WERI-Rb-1 (cell line): Measurements from ENCODE around the gene BUD13.
"Not testable (repeated sequence)": the region's sequence is repeated elsewhere in the genome, so short reads cannot be mapped to it uniquely, and the experiment has no call there.

Experiments
- DNase-seq: peaks from one replicate; pipeline ENCODE4 v3.0.0-alpha.2; 2020
- H3K27ac ChIP-seq: fragments of 250-450 bp; sonication (Bioruptor Pico); 2 replicates; pipeline ENCODE4 v1.5.1; 2020; ENCODE audit warnings: mild to moderate bottlenecking, moderate library complexity
- H3K27me3 ChIP-seq: fragments of 250-450 bp; sonication (Bioruptor Pico); 2 replicates; pipeline ENCODE4 v1.5.1; 2021; ENCODE audit warnings: mild to moderate bottlenecking, low read depth, moderate library complexity; ENCODE audit not compliant: insufficient read depth, severe bottlenecking
- H3K36me3 ChIP-seq: fragments of 250-450 bp; sonication (Bioruptor Pico); 2 replicates; pipeline ENCODE4 v1.5.1; 2020; ENCODE audit warnings: mild to moderate bottlenecking, moderate library complexity
- H3K4me3 ChIP-seq: 2 replicates; pipeline ENCODE4 v1.5.1; 2011; ENCODE audit warnings: low read depth, mild to moderate bottlenecking, control low read depth, low read length
- H3K9me3 ChIP-seq: fragments of 250-450 bp; sonication (Bioruptor Pico); 2 replicates; pipeline ENCODE4 v1.5.1; 2021; ENCODE audit warnings: mild to moderate bottlenecking, moderate library complexity; ENCODE audit not compliant: severe bottlenecking
- TF ChIP-seq, protein P1 (sequence below): IDR thresholded peaks from 2 replicates; pipeline ENCODE4 v1.5.1; 2011; ENCODE audit warnings: low read depth, mild to moderate bottlenecking, control low read depth, inconsistent platforms, low read length

Gene BUD13

DNA sequence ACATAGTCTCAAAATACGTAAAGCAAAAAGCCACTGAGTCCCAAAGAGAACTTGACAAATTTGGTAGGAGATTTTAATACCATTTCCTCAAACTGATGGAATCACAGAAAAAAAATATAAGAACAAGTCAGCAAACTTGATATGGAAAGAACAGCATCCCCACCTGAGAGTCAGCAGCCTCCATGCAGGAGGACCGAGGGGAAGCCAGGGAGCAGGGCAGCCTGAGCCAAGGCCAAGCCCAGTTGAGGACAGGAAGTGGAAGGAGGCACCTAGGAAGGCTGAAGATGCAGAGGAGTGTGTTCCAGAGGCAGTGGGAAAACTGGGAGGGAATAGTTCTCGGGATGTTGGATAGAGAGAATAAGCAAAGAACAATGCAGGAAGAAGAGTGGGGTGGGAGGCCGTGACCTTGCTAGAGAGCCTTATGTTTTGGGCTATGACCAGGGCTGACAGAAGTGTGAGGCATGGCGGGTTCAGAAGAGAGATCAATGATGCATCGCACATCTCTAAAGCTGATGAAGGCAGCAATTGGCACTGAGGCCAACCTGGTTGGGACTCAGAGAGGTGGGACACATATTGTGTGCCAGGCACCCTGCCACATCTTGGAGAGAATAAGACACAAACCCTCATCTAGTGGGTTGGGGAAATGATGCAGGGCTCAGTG, 34.9 kb upstream of the BUD13 start:
- H3K9me3 ChIP-seq, result no peaks in the 10 kb centered on the region
- no peak overlapping the region for H3K27ac ChIP-seq
- no peak for DNase-seq
- TF ChIP-seq, protein P1, sequence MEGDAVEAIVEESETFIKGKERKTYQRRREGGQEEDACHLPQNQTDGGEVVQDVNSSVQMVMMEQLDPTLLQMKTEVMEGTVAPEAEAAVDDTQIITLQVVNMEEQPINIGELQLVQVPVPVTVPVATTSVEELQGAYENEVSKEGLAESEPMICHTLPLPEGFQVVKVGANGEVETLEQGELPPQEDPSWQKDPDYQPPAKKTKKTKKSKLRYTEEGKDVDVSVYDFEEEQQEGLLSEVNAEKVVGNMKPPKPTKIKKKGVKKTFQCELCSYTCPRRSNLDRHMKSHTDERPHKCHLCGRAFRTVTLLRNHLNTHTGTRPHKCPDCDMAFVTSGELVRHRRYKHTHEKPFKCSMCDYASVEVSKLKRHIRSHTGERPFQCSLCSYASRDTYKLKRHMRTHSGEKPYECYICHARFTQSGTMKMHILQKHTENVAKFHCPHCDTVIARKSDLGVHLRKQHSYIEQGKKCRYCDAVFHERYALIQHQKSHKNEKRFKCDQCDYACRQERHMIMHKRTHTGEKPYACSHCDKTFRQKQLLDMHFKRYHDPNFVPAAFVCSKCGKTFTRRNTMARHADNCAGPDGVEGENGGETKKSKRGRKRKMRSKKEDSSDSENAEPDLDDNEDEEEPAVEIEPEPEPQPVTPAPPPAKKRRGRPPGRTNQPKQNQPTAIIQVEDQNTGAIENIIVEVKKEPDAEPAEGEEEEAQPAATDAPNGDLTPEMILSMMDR, result no peak
- no peaks in the 10 kb centered on the region for H3K27me3 ChIP-seq
- H3K36me3 ChIP-seq, result no peaks in the 10 kb centered on the region
- H3K4me3 ChIP-seq, result no peak overlapping the region

DNA sequence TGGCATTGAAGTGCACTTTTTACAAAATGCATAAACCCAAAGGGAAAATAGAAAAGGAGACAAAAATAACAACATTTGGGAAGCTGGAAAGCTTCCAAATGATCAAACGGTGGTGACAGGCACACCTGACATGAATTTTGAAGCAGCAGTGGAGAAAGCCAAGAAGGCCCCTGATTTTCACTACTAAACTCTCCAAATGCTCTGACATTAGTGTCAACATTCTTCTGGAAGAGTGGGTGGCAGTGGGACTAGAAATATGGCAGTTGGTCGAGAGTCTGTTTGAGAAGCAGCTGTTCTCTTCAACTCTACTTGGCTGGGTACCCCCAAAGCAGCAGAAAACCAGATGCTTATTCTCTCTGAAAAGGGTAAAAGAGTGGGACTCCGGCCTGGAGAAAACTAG, 31.2 kb upstream of the BUD13 start:
- Histone ChIP-seq H3K9me3 (no peaks in the 10 kb centered on the region), H3K27me3 (no peaks in the 10 kb centered on the region), H3K36me3 (no peaks in the 10 kb centered on the region), H3K27ac (no peak overlapping the region), H3K4me3 (no peak overlapping the region)
- no peak for DNase-seq
- TF ChIP-seq, protein P1, result no peak

DNA sequence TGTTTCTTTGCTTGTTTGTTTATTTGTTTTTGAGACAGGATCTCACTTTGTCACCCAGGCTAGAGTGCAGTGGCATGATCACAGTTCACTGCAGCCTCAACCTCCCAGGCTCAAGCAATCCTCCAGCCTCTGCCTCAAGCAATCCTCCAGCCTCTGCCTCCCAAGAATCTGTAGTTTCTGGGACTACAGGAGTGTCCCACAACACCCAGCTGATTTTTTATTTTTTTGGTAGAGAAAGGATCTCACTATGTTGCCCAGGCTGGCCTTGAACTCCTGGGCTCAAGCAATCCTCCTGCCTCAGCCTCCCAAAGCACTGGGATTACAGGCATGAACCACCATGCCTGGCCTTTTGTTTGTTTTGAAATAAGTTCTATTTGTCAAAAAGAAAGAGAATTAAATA, 28.9 kb upstream of the BUD13 start:
- H3K9me3 ChIP-seq, H3K27ac ChIP-seq, H3K4me3 ChIP-seq, H3K36me3 ChIP-seq, DNase-seq, H3K27me3 ChIP-seq: not testable (repeated sequence)

GRCh38 chr11:116800610-116801009, 27.8 kb upstream of the BUD13 start:
- TF ChIP-seq, protein P1, result no peak
- H3K9me3 ChIP-seq, result no peaks in the 10 kb centered on the region
- no peaks in the 10 kb centered on the region for H3K36me3 ChIP-seq
- H3K4me3 ChIP-seq, result no peak overlapping the region
- H3K27me3 ChIP-seq, result no peaks in the 10 kb centered on the region
- DNase-seq, result no peak
- H3K27ac ChIP-seq, result no peak overlapping the region

- Histone ChIP-seq H3K36me3 (no peaks in the 10 kb centered on the region), H3K9me3 (no peaks in the 10 kb centered on the region), H3K27me3 (no peaks in the 10 kb centered on the region), H3K4me3 (no peak overlapping the region), H3K27ac (no peak overlapping the region)
- no peak for DNase-seq
- TF ChIP-seq, protein P1, result no peak
These were observed 25.6 kb upstream of the BUD13 start for GRCh38 chr11:116798368-116798767.

GRCh38 chr11:116797816-116798215, 25.0 kb upstream of the BUD13 start:
- no peaks in the 10 kb centered on the region for H3K27me3 ChIP-seq
- no peaks in the 10 kb centered on the region for H3K9me3 ChIP-seq
- TF ChIP-seq, protein P1, result no peak
- H3K27ac ChIP-seq, result no peak overlapping the region
- H3K36me3 ChIP-seq, result no peaks in the 10 kb centered on the region
- DNase-seq, result no peak
- no peak overlapping the region for H3K4me3 ChIP-seq
